GM21576 (cell line): Measurements from ENCODE around the gene TULP3.

Source experiments
- ATAC-seq: cut with Tn5 transposase; IDR thresholded peaks from one replicate; pipeline ENCODE4 v1.9.1; 2021; ENCODE audit warnings: mild to moderate bottlenecking, moderate library complexity; ENCODE audit not compliant: unreplicated experiment

The TULP3 gene

GRCh38 chr12:2963760-2964292, 73.1 kb downstream of the TULP3 start:
- ATAC-seq, result no peak

GRCh38 chr12:2967651-2968050, 77.0 kb downstream of the TULP3 start:
- no peak for ATAC-seq

- no peak for ATAC-seq
Measured at GRCh38 chr12:2970744-2971143, 80.1 kb downstream of the TULP3 start.

GRCh38 chr12:2973566-2973965, 82.9 kb downstream of the TULP3 start:
- ATAC-seq, result no peak

- no peak for ATAC-seq
Measured at GRCh38 chr12:2974560-2974971, 83.9 kb downstream of the TULP3 start.

- no peak for ATAC-seq
Measured at GRCh38 chr12:2976581-2976996, 85.9 kb downstream of the TULP3 start.

- no peak for ATAC-seq
Measured at GRCh38 chr12:2977776-2978175, 87.1 kb downstream of the TULP3 start.

- no peak for ATAC-seq
Measured at GRCh38 chr12:2979806-2980205, 89.1 kb downstream of the TULP3 start.

- ATAC-seq, result no peak
Measured at GRCh38 chr12:2980630-2981029, 89.9 kb downstream of the TULP3 start.

GRCh38 chr12:2982361-2982760, 91.7 kb downstream of the TULP3 start:
- ATAC-seq, result no peak

GRCh38 chr12:2984249-2984648, 93.6 kb downstream of the TULP3 start:
- no peak for ATAC-seq

- ATAC-seq, result no peak
Measured at GRCh38 chr12:2984698-2985097, 94.0 kb downstream of the TULP3 start.

- no peak for ATAC-seq
Measured at GRCh38 chr12:2986876-2987275, 96.2 kb downstream of the TULP3 start.

GRCh38 chr12:2988494-2988893, 97.8 kb downstream of the TULP3 start:
- no peak for ATAC-seq
